ENCODE data around the gene GRK3. TPM values are rescaled to one million over a fixed set of nuclear protein-coding genes. Genes with fewer than 3 reads are reported as not detected.

GRK3 gene
- total RNA-seq, 1 donor from 2014 or later = 6.3 TPM

DNA sequence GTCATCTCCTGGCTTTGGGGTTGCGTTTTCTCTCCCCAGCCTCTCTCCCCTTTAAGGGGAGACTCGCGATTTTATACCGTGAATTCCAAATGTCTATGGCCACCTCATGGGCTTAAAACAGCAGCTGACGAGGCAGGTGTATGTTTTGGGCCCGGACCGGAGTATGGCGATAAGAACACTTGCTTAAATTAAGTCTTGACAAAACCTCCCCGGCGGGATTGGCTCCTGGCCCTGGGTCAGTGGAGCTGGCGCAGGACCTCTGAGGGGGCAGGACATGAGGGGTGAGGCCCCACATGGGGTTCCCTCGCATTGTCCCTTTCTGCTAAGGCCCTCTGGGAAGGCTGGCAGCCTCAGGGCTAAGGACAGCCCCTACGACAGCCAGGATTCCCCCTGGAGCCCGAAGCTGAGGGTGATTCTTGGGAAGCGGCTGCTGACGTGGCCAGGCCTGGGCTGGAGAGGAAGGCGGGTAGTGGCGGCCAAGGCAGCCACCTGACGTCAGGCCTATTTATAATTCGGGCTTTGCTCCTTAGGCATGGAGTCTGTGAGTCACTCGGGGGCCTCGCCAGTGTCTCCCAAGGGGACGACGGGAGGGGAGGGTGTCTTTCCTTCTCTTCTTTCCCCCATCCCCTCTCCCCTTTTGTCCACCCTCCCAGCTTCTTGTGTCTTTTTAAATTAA lies 190.2 kb downstream of the GRK3 start:
- Histone ChIP-seq H3K9ac (ENCODE audit: low read depth in 1 of 3, low read length in 3 of 3) (peak overlapping the region; percentile 79 to 81 (median 80)), H3K4me3 (ENCODE audit: low read length in 3 of 3) (peak overlapping the region; percentile 15 to 70 (median 26)), H3K4me1 (ENCODE audit: control insufficient read depth in 3 of 3, insufficient read depth in 3 of 3, low read length in 3 of 3) (peaks cover 42 to 73% (median 65%) of the 10 kb centered on the region in 3 donors), H3K36me3 (ENCODE audit: control insufficient read depth in 3 of 3, insufficient read depth in 3 of 3, low read length in 3 of 3) (peaks cover 0 to 11% (median 0%) of the 10 kb centered on the region in 3 donors), H3K27ac (ENCODE audit: low read depth, low read length) (peak overlapping the region; percentile 95), H3K9me3 (ENCODE audit: control insufficient read depth in 3 of 3, low read length in 3 of 3) (no peaks in the 10 kb centered on the region), H3K27me3 (ENCODE audit: control insufficient read depth in 3 of 3, insufficient read depth in 3 of 3, low read length in 3 of 3) (no peaks in the 10 kb centered on the region)

- no peak overlapping the region for H3K4me3 ChIP-seq (ENCODE audit: low read length in 3 of 3)
- no peak overlapping the region for H3K9ac ChIP-seq (ENCODE audit: low read depth in 1 of 3, low read length in 3 of 3)
- H3K36me3 ChIP-seq (ENCODE audit: control insufficient read depth in 3 of 3, insufficient read depth in 3 of 3, low read length in 3 of 3) = peaks cover 8 to 24% (median 9%) of the 10 kb centered on the region in 3 donors
- H3K9me3 ChIP-seq (ENCODE audit: control insufficient read depth in 3 of 3, low read length in 3 of 3) = no peaks in the 10 kb centered on the region
- no peaks in the 10 kb centered on the region for H3K27me3 ChIP-seq (ENCODE audit: control insufficient read depth in 3 of 3, insufficient read depth in 3 of 3, low read length in 3 of 3)
- peaks cover 32 to 67% (median 62%) of the 10 kb centered on the region in 3 donors for H3K4me1 ChIP-seq (ENCODE audit: control insufficient read depth in 3 of 3, insufficient read depth in 3 of 3, low read length in 3 of 3)
- peak overlapping the region; percentile 51 for H3K27ac ChIP-seq (ENCODE audit: low read depth, low read length)
Observed at GRCh38 chr22:25757686-25758085, 193.2 kb downstream of the GRK3 start.

DNA sequence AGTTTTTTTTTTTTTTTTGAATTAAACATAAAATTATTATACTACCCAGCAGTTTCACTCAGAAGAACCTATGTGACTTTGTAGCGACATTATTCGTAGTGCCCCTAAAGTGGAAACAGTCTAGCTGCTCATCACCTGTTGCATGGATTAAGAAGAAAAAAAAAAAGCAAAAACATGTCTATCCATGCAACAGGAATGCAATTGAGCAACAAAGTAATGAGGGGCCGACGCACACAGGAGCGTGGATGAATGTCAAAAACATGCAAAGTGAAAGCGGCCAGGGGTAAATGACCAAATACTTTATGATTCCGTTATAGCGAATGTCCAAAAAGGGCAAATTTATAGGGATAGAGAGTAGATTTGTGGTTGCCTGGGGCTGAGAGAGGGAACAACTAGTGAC lies 193.8 kb downstream of the GRK3 start:
- no peak overlapping the region for H3K4me3 ChIP-seq (ENCODE audit: low read length in 3 of 3)

DNA sequence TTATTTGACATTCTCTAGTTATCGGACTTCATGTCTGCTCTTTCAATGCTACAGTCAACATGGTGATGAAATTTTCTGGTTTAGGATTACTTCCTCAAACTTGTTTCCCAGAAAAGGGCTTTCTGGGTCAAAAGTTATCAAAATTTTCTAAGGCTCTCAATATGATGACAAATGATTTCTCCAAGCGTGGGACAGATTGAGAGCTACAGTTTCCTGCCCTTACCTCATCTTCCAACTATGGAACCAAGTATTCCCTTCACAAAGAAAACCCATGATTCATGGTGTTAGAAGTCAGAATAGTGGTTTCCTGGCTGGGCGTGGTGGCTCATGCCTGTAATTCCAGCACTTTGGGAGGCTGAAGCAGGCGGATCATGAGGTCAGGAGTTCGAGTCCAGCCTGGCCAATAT lies 195.4 kb downstream of the GRK3 start:
- peak overlapping the region; percentile 61 for H3K27ac ChIP-seq (ENCODE audit: low read depth, low read length)
- no peak overlapping the region for H3K4me3 ChIP-seq (ENCODE audit: low read length in 3 of 3)
- H3K9ac ChIP-seq (ENCODE audit: low read depth in 1 of 3, low read length in 3 of 3) = no peak overlapping the region
- peaks cover 15 to 30% (median 28%) of the 10 kb centered on the region in 3 donors for H3K36me3 ChIP-seq (ENCODE audit: control insufficient read depth in 3 of 3, insufficient read depth in 3 of 3, low read length in 3 of 3)
- peaks cover 18 to 62% (median 52%) of the 10 kb centered on the region in 3 donors for H3K4me1 ChIP-seq (ENCODE audit: control insufficient read depth in 3 of 3, insufficient read depth in 3 of 3, low read length in 3 of 3)
- H3K9me3 ChIP-seq (ENCODE audit: control insufficient read depth in 3 of 3, low read length in 3 of 3) = no peaks in the 10 kb centered on the region
- no peaks in the 10 kb centered on the region for H3K27me3 ChIP-seq (ENCODE audit: control insufficient read depth in 3 of 3, insufficient read depth in 3 of 3, low read length in 3 of 3)

More for the DNA sequence above, 193.8 kb downstream of the GRK3 start:
- Histone ChIP-seq H3K4me1 (ENCODE audit: control insufficient read depth in 3 of 3, insufficient read depth in 3 of 3, low read length in 3 of 3) (peaks cover 30 to 66% (median 60%) of the 10 kb centered on the region in 3 donors), H3K9me3 (ENCODE audit: control insufficient read depth in 3 of 3, low read length in 3 of 3) (no peaks in the 10 kb centered on the region), H3K9ac (ENCODE audit: low read depth in 1 of 3, low read length in 3 of 3) (no peak overlapping the region), H3K36me3 (ENCODE audit: control insufficient read depth in 3 of 3, insufficient read depth in 3 of 3, low read length in 3 of 3) (peaks cover 14 to 24% (median 14%) of the 10 kb centered on the region in 3 donors), H3K27me3 (ENCODE audit: control insufficient read depth in 3 of 3, insufficient read depth in 3 of 3, low read length in 3 of 3) (no peaks in the 10 kb centered on the region), H3K27ac (ENCODE audit: low read depth, low read length) (peak overlapping the region; percentile 15)

DNA sequence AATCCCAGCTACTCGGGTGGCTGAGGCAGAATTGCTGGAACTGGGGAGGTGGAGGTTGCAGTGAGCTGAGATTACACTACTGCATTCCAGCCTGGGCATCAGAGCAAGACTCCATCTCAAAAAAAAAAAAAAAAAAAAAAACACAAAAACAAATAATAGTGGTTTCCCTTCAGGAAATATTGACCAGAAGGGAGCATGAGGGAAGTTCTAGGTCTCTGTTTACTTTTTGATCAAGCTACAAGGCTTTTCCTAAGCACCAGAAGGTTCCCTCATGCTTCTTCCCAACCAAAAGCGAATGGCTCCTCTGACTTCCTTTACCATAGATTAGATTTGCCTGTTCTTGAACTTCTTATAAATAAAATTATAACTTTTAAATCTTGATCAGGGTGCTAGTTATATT lies 195.8 kb downstream of the GRK3 start:
- Histone ChIP-seq H3K9me3 (ENCODE audit: control insufficient read depth in 3 of 3, low read length in 3 of 3) (no peaks in the 10 kb centered on the region), H3K27me3 (ENCODE audit: control insufficient read depth in 3 of 3, insufficient read depth in 3 of 3, low read length in 3 of 3) (no peaks in the 10 kb centered on the region), H3K36me3 (ENCODE audit: control insufficient read depth in 3 of 3, insufficient read depth in 3 of 3, low read length in 3 of 3) (peaks cover 15 to 30% (median 28%) of the 10 kb centered on the region in 3 donors), H3K4me3 (ENCODE audit: low read length in 3 of 3) (no peak overlapping the region), H3K27ac (ENCODE audit: low read depth, low read length) (peak overlapping the region; percentile 61), H3K9ac (ENCODE audit: low read depth in 1 of 3, low read length in 3 of 3) (peak overlapping the region in 1 of 3 donors; percentile 7), H3K4me1 (ENCODE audit: control insufficient read depth in 3 of 3, insufficient read depth in 3 of 3, low read length in 3 of 3) (peaks cover 19 to 65% (median 57%) of the 10 kb centered on the region in 3 donors)

DNA sequence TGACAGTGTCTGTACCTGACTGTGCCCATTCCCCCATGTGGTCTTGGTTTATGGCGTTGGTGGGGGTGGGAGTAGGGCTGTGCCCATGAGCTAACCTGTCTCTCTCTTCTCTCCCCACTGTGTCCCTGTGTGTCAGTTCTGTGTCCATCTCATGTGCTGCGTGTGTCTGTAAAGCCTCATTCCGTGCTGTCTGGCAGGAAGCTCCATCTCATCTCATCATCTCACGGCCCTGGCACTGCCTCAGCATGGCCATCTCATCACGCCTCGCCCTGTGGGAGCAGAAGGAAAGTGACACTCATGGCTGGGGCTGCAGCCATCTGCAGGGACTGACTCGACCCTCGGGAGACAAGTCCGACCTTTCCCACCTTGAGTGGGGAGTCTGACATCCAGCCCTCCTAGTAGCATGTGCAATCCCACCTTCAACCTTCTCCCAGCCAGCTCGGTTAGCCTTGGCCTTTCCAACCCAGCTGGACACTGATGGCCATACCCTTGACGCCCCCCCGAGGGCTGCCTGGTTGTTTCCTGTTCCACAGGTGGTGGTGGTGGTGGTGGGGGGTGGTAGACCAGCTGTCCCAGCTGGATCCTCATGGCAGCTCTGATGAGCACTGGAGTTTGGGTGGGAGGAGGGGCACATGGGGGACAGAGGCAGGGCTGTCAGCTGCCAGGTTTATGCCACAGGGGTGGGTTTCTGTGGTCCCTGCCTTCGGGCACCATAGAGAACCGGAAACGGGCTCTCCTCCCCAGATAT lies 196.5 kb downstream of the GRK3 start:
- Histone ChIP-seq H3K4me1 (ENCODE audit: control insufficient read depth in 3 of 3, insufficient read depth in 3 of 3, low read length in 3 of 3) (peaks cover 18 to 63% (median 55%) of the 10 kb centered on the region in 3 donors), H3K27me3 (ENCODE audit: control insufficient read depth in 3 of 3, insufficient read depth in 3 of 3, low read length in 3 of 3) (no peaks in the 10 kb centered on the region), H3K27ac (ENCODE audit: low read depth, low read length) (peak overlapping the region; percentile 38), H3K4me3 (ENCODE audit: low read length in 3 of 3) (peak overlapping the region in 1 of 3 donors; percentile 13), H3K9ac (ENCODE audit: low read depth in 1 of 3, low read length in 3 of 3) (peak overlapping the region in 2 of 3 donors; percentile 7 to 45), H3K9me3 (ENCODE audit: control insufficient read depth in 3 of 3, low read length in 3 of 3) (no peaks in the 10 kb centered on the region), H3K36me3 (ENCODE audit: control insufficient read depth in 3 of 3, insufficient read depth in 3 of 3, low read length in 3 of 3) (peaks cover 15 to 35% (median 28%) of the 10 kb centered on the region in 3 donors)

GRCh38 chr22:25762147-25762546 lies 197.7 kb downstream of the GRK3 start:
- Histone ChIP-seq H3K9me3 (ENCODE audit: control insufficient read depth in 3 of 3, low read length in 3 of 3) (no peaks in the 10 kb centered on the region), H3K4me1 (ENCODE audit: control insufficient read depth in 3 of 3, insufficient read depth in 3 of 3, low read length in 3 of 3) (peaks cover 18 to 55% (median 51%) of the 10 kb centered on the region in 3 donors)

GRCh38 chr22:25763239-25763777 lies 198.8 kb downstream of the GRK3 start:
- H3K9me3 ChIP-seq (ENCODE audit: control insufficient read depth in 3 of 3, low read length in 3 of 3) = no peaks in the 10 kb centered on the region

More at GRCh38 chr22:25762147-25762546, 197.7 kb downstream of the GRK3 start:
- Histone ChIP-seq H3K27me3 (ENCODE audit: control insufficient read depth in 3 of 3, insufficient read depth in 3 of 3, low read length in 3 of 3) (no peaks in the 10 kb centered on the region), H3K27ac (ENCODE audit: low read depth, low read length) (peak overlapping the region; percentile 23), H3K9ac (ENCODE audit: low read depth in 1 of 3, low read length in 3 of 3) (no peak overlapping the region), H3K36me3 (ENCODE audit: control insufficient read depth in 3 of 3, insufficient read depth in 3 of 3, low read length in 3 of 3) (peaks cover 17 to 46% (median 38%) of the 10 kb centered on the region in 3 donors), H3K4me3 (ENCODE audit: low read length in 3 of 3) (no peak overlapping the region)

DNA sequence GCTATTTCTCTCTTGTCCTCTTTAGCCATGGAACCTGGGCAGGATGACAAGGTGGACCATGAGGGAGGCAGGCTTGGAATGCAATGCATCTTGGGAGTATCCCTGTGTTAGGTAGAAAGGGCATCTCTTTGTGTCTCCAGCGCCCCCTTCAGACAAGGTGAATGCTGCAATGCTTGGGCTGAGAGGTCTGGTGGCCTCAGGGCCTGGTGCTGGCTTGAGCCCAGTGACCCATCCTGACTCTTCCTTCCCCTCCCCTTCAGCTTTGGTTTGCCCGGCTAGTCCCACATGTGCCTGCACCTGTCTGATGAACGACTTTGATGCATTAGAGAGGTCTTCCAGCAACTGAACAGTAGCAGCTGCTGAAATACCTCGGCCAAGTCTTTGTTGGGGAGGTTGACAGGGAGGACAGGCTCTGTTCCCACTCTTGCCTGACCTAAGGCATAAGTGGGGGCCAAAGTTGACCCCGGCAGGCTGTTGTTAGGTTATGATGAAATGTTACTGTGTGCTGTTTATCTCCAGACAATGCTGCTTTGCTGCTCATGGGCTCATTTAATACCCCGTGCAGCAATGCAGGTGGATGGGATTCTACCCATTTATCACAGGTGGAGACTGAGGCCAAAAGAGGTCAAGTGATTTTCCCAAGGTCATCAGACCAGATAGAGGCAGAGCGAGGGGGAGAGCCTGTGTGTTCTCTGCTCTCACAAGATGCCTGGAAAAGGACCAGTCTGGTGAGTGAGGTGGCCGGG lies 200.0 kb downstream of the GRK3 start:
- Histone ChIP-seq H3K9me3 (ENCODE audit: control insufficient read depth in 3 of 3, low read length in 3 of 3) (no peaks in the 10 kb centered on the region), H3K27me3 (ENCODE audit: control insufficient read depth in 3 of 3, insufficient read depth in 3 of 3, low read length in 3 of 3) (no peaks in the 10 kb centered on the region), H3K4me3 (ENCODE audit: low read length in 3 of 3) (no peak overlapping the region), H3K9ac (ENCODE audit: low read depth in 1 of 3, low read length in 3 of 3) (no peak overlapping the region), H3K36me3 (ENCODE audit: control insufficient read depth in 3 of 3, insufficient read depth in 3 of 3, low read length in 3 of 3) (peaks cover 37 to 68% (median 61%) of the 10 kb centered on the region in 3 donors), H3K27ac (ENCODE audit: low read depth, low read length) (peak overlapping the region; percentile 37), H3K4me1 (ENCODE audit: control insufficient read depth in 3 of 3, insufficient read depth in 3 of 3, low read length in 3 of 3) (peaks cover 15 to 43% (median 38%) of the 10 kb centered on the region in 3 donors)

More at GRCh38 chr22:25763239-25763777, 198.8 kb downstream of the GRK3 start:
- peaks cover 15 to 45% (median 44%) of the 10 kb centered on the region in 3 donors for H3K4me1 ChIP-seq (ENCODE audit: control insufficient read depth in 3 of 3, insufficient read depth in 3 of 3, low read length in 3 of 3)
- no peak overlapping the region for H3K9ac ChIP-seq (ENCODE audit: low read depth in 1 of 3, low read length in 3 of 3)
- no peak overlapping the region for H3K4me3 ChIP-seq (ENCODE audit: low read length in 3 of 3)
- H3K36me3 ChIP-seq (ENCODE audit: control insufficient read depth in 3 of 3, insufficient read depth in 3 of 3, low read length in 3 of 3) = peaks cover 26 to 57% (median 49%) of the 10 kb centered on the region in 3 donors
- no peaks in the 10 kb centered on the region for H3K27me3 ChIP-seq (ENCODE audit: control insufficient read depth in 3 of 3, insufficient read depth in 3 of 3, low read length in 3 of 3)
- peak overlapping the region; percentile 23 for H3K27ac ChIP-seq (ENCODE audit: low read depth, low read length)
